ENCODE measurements around the gene KCTD6.
A peak's percentile ranks its signal among the peaks of the same experiment; 100 is the strongest.

The KCTD6 gene

GRCh38 chr3:58485801-58486435 lies 6.0 kb upstream of the KCTD6 start:
- no peak for DNase-seq (ENCODE audit: low read depth, low spot score)

DNA sequence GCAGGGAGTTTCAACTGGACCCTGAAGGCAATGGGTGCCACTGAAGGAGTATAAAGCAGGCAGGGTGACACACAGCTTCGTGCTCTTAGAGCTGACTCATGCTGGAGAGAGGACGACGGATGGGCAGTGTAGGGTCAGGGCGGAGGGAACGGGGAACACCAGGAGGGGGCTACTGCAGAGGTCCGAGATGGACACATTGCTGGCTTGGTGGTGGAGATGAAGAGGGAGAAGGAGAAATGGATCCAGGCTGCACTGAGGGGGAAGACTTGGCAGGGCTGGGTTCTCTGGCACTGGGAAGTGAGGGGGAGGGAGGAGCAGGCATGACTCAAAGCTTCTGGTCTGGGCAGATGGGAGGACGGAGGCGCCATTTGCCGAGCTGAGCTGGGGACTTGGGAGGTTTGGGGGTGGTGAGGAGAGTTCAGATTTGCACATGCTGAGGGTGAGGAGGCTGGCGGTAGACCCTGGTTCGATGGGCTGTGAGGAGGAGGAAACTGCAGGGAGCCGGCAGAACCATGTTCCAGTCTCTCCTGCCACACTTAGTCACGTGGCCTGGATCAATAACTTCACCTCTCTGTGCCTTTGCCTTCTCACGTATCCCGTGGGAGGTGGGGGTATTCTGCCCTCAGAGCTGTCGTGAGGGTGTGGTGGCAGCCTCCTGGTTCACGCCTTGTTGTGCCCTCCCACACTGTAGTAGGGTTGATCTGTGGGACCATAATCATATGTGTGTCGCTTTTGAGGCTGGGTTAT lies 4.6 kb upstream of the KCTD6 start:
- peak; percentile 63 for DNase-seq (ENCODE audit: low read depth, low spot score)

GRCh38 chr3:58488967-58489366 lies 2.9 kb upstream of the KCTD6 start:
- DNase-seq (ENCODE audit: low read depth, low spot score): no peak

DNA sequence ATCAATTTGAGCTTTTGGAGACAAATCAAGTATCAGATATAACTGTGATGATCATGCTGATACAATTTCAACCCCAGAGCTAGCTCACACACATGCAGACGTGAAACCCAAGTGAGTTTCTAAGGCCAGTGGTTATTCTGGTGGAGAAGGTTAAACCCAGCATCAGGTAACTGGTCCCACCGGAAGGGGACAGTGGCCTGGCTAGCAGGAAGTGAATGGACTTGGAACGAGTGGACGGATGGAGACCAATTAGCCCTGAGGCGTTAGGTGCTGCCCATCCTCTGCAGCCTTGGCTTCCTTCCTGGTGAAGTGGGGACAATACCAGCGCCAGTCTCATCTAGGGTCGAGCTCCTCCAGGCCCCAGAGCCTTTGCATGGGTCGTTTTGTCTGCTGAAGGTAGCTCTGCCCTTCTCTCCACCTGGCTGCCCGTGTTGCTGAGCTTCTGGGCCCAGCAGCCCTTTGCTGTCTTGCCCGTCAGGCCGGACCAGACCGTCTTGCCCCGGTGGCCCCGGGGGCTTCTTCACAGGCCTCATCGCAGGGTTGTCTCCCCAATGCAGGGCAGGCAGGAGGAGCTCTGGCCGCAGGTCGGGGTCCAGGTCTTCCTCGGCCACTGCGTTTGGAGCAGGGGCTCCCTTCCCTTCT lies 915 bp upstream of the KCTD6 start:
- DNase-seq (ENCODE audit: low read depth, low spot score): no peak

- peak; percentile 24 for DNase-seq (ENCODE audit: low read depth, low spot score)
Observed at GRCh38 chr3:58492494-58492905, 604 bp downstream of the KCTD6 start.

DNA sequence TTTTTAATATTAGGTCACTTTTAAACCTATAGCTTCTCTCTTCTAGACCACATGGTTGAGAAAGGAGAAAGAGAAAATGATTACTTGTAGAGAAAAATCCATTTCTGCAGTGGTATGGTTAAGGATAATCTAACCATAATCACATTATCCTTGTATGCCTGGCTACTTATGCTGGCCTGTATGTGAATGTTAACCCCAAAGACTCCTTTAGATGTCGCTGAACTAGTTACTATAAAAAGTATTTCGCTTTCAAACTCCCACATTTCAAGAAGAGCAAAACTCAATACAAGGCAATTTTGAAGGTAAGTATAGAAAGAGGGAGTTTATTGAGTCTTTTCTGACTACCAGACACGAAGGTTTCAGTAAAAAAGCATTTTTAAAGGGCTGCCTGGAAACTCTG lies 2.2 kb downstream of the KCTD6 start:
- DNase-seq (ENCODE audit: low read depth, low spot score): no peak

GRCh38 chr3:58495101-58495500 lies 3.2 kb downstream of the KCTD6 start:
- peak; percentile 47 for DNase-seq (ENCODE audit: low read depth, low spot score)

DNA sequence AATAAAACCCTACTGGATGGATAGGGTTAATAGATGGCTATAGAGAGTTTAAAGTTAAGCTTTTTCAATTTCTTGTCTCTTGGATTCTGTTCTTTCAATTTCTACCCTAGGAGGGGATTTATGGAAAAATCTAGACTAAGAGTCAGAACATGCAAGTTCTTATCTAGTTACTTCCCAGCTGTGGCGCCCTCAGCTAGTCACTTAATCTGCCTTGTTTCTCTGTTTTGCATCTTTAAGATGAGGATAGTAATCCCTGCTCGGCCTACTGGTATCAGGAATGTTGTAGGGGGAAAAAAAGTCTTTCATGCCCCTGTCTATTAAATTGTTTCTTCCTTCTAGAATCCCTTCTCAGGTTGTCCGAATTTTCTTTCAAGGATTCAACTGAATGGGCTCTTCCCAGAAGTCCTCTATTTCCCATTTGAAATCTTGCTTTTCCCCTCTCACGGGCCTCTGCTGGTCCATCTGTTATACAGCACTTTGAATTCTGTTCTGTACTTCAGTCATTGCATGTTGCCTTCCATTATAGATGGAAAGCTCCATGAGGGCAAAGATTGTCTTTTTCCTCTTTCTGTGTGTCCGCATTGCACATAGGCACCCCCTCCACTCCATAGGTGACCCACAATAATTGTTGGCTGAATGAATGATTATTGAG lies 4.4 kb downstream of the KCTD6 start:
- no peak for DNase-seq (ENCODE audit: low read depth, low spot score)

GRCh38 chr3:58497097-58497496 lies 5.2 kb downstream of the KCTD6 start:
- DNase-seq (ENCODE audit: low read depth, low spot score): peak; percentile 79

DNA sequence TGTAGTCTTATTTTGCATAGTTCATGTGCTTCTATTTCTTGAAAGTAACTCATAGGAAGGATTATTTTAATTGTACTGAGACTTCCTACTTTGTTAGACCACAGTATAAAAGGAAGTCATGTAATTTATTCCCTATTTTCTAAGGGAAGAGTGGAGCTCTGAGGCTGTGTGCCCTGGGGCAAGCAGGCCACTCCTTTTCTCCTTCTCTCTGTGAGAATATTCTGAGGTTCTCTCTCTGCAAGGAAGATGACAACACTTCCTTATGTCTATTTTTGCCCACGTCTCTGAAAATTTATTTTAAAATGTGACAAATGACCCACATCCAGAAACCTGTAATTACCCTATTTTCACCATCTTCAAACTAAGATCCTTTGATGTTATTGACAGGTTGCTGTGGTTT lies 11.0 kb downstream of the KCTD6 start:
- DNase-seq (ENCODE audit: low read depth, low spot score): no peak

DNA sequence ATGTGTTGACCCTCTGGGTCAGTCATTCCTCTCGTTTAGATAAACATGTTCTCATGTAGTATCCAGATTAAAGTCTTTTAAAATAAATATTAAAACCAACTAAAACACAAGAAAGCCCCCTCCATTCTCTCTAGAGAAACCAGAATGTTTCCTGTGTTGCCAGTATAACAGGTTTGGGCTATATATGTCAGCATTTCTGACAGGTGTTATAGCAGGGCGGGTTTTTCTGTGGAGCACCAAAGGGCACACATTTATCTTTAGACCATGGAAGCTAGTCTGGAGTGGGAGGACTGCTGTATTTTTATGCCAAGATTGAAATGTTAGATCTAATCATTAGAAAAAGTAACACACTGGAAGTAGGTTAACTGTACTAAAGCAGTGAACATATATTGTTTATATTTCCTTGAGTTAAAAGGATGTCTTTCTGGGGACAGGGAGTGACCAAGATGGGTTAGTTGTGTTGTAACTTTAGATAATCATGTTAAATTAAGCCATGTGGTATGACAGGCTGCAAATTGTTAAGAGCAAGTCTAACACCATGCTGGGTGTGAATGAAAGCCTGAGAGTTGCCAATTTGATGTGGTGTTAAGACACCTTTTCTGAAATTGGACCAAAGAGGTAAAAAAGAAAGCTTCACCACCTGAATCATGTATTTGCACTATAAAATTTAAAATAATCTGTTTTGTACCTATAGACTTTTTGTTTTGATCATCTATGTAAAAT lies 15.6 kb downstream of the KCTD6 start:
- DNase-seq (ENCODE audit: low read depth, low spot score): no peak

- DNase-seq (ENCODE audit: low read depth, low spot score): no peak
Observed at GRCh38 chr3:58508437-58508836, 16.5 kb downstream of the KCTD6 start.

GRCh38 chr3:58514405-58514804 lies 22.5 kb downstream of the KCTD6 start:
- no peak for DNase-seq (ENCODE audit: low read depth, low spot score)

DNA sequence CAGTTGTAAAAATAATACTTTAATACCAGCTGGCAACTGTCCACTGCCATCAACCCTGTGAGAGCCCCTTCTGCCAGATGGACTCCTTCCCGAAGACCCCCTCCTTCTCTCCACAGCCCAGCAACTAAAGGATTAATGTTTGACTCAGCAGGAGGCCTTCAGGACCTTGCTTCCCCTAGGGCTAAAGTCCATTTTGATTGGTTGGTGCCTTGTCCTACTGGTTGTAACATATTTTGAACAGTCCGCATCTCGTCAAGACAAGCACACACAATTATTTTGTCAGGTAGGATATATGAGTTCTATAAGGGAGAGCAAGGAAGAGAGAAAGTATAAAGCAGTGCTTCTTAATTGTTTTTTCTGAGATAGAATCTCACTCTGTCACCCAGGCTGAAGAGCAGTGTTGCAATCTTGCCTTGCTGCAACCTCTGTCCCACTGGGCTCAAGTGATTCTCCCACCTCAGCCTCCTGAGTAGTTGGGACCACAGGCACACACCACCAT lies 26.4 kb downstream of the KCTD6 start:
- DNase-seq (ENCODE audit: low read depth, low spot score): no peak

DNA sequence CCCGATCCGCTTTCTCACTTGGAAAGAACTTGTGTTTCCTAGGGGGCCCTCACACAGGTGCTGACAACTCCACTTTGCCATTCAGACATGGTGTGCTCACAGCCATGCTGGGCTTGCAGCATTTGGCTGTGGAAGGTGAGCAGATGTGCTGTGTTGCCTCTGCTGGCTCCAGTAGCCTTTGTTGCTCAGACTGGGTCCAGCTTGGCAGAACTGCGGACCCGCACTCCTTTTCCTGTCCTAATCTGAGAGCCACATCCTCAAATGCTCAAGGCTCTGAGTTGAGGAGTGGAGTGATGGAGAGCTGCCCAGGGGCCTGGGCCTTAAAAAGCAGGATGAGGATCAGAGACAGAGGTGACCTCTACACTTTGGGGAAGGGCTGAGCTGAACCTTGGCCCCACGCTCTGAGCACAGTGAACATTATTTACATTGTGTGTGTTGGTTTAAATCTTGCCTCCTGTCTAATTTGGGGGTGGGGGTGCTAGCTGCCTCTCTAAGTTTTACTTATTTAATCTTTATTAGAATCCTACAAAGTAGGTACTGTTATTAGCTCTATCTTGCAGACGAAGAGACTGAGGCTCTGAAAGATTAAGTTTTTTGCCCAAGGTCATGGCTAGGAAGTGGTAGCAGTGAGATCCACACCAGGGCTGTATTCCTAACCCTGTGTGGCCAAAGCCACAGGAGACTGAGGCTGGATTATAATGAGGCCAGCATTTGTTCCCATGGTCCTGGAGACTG lies 27.9 kb downstream of the KCTD6 start:
- no peak for DNase-seq (ENCODE audit: low read depth, low spot score)

DNA sequence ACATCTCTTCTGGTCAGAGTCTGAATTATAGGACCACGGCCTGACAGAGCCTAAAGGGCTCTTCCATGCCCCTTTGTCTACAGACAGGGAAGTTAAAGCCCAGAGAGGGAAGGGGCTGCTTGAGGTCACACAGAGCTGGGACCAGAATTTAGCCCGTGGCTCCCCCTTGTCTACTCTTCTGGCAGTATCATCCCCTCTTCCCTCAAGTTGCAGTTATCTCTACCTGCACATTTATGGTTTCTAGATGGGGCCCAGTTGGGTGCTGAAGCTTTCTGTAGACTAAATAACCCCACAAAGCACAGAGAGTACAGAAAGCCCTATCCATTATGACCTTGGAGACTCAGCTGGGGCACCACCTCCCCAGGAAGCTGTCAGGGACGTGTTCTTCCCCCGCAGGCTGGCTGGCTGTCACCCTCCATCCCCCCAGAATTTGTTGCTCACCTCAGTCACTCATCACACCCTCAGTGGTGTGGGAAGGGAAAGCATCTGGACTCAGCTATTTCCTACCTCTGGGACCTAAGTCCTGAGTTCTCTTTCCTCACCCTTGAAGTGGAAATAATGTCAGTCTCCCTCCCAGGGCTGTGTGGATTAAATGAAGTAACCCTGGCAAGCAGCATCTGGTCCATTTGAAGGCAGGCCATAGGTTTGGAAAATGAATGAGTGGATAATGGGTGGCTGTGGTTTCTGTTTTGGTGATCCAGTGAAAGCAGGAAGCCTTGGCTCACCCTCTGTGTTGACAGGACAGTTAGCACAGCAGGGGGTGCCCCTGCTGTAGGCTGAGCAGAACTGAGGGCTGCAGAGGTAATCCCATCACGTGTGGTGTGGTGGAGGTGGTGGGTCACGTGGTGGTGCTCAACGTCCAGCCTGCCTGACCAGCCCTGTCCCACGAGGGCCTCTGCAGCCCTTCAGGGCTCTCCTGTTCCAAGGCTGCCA lies 28.8 kb downstream of the KCTD6 start:
- DNase-seq (ENCODE audit: low read depth, low spot score): peak; percentile 34

DNA sequence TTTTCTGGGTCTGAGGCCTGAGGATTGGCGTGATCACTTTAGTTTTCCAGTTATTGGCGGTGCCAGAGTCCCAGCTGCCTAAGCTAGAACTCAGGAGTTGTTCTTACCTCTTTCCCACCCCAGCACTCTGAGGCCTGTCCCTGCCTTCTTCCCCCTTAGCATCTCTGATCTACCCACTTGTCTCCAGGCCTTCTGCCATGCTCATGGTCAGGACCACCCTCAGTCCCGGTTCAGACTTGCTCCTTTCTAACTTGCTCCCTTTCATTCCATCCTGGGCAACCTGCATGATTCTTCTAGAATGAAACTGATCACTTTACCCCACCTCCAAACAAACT lies 29.4 kb downstream of the KCTD6 start:
- no peak for DNase-seq (ENCODE audit: low read depth, low spot score)

DNA sequence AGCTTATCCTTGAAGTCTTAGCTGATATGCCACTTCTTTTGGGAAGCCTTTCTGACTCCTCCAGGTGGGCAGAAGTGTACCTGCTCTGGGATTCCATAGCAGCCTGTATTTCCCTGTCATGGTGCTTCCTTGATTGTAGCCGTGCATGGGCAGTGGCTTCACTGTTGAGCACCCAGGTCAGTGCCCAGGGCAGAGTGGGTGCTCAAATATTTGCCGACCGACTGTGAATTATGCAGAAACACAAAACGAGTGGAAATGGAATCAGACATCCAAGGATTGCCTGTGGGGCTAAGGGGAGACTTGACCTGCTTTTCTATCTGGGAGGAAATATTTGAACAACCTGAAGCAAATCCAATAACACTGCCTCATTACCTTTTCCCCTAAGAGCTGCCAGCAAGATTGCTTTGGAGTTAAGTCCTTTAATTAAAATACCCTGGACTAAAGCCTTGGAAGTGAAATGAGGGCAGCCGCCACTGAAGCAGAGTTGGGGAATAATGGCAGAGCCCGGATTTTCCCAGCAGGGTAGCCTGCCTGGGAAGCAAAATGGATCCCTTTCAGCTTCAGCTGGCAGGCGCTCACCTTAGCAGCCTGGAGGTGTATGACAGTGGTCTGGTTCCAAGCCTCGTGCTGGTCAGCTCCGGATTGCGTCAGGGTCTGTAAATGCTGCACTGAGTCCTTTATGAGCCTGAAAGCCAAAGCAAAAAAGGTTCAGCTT lies 30.2 kb downstream of the KCTD6 start:
- DNase-seq (ENCODE audit: low read depth, low spot score): peak; percentile 63

DNA sequence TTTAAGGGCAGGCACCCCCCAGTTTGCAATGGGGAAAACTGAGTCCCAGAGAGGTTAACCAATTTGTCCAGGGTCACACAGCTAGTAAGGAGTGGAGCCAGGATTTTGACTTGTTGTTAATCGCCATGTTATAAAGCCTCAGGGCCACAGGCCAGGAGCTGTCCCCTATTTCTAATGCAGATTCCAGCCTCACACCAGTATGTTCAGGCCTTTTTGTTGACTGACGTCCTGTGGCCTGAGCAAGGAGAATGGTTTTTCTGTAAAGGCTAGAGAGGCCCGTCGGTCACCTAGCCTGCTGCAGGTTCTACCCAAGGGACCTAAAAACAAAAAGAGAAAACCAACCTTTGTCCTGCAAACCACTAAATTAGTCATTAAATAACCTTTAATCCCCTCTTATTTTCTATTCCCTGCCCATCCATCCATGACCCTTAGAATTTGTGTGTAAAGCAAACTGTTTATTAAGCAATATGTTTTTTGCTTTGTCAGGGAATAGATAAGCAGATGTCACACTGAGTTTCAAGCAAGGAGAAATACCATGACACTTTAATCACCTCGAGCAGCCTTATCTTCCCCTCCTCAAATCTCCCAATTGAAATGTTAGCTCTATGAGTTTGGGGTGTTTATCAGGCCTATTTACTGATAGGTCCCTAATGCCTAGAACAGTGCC lies 31.0 kb downstream of the KCTD6 start:
- no peak for DNase-seq (ENCODE audit: low read depth, low spot score)
